GM18498 (cell line): ENCODE measurements around the gene ITPRIP.

Source experiments
- ATAC-seq: cut with Tn5 transposase; IDR thresholded peaks from one replicate; pipeline ENCODE4 v1.9.1; 2021; ENCODE audit warnings: mild to moderate bottlenecking, moderate library complexity; ENCODE audit not compliant: unreplicated experiment

Gene ITPRIP

GRCh38 chr10:104288355-104288754 lies 49.9 kb downstream of the ITPRIP start:
- no peak for ATAC-seq

DNA sequence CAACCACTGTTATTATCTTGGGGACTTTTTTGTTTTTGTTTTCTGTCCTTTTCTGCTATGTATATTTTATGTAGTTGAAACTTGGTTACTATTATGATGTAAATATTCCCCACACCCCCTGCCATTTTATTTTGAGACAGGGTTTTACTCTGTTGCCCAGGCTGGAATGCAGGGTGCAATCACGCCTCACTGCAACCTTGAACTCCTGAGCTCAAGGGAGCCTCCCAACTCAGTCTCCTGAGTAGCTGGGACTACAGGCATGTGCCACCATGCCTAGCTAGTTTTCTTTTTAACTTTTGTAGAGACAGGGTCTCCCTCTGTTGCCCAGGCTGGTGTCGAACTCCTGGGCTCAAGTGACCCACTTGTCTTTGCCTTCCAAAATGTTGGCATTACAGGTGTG lies 51.3 kb downstream of the ITPRIP start:
- no peak for ATAC-seq

DNA sequence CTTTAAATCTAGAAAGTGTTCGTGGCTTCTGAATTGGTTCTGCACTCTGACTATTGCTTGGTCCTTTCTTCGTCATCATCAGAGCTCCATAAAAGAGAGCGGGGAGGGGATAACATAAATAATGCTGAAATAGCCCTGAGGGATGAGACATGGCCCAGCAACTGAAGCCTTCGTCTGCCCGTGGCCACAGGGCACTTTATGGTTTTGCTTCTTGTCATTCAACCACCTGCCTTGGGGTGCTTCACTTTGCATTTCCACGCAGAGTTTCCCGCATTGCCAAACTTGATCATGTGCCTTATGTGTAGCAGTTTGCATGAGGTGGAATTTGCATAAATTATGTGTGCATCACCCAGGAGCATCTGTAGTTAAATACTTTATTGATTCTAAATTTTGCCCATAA lies 53.4 kb downstream of the ITPRIP start:
- no peak for ATAC-seq

DNA sequence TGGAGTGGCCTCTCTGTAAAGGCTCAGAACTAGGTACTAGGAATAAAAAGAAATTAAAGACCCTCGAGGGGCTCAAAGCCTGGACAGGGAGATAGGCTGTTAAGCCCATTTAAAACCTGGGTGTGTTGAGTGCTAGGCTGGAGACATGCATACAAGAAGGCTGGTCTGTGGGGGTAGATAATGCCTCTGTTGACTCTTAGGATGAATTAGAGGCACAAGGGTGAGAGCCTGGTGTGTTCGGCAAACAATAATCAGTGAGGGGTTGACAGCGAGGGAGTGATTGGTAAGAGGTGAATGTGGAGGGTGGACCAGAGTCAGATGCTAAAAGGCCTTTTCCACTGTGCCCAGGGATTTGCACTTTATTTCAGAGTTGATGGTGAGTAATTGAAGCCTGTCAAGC lies 56.6 kb downstream of the ITPRIP start:
- no peak for ATAC-seq

DNA sequence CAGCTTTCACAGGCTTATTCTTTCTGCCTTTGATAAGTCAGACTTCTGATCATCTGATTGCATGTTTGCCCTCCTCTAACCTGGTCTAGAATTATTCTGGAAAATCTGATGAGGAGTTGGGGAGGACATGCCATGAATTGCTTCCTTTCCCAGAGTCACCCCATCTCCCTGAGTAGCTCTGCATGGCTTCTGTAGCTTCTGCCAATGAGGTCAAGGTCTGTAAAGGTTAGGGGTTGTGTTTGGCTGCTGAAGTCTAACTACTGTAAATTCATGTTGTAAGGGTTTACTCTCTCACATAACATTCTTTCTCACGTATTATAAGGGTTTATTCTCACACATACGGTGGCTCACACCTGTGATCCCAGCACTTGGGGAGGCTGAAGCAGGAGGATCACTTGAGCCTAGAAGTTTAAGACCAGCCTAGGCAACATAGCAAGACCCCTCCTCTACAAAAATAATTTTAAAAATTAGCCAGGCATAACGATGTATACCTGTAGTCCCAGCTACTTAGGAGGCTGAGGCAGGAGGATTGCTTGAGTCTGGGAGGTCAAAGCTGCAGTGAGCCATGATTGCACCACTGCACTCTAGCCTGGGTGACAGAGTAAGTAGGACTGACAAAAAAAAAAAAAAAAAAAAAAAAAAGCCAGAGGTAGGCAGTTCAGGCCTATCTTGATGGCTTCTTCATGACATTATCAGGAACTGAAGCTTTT lies 58.6 kb downstream of the ITPRIP start:
- ATAC-seq: no peak

DNA sequence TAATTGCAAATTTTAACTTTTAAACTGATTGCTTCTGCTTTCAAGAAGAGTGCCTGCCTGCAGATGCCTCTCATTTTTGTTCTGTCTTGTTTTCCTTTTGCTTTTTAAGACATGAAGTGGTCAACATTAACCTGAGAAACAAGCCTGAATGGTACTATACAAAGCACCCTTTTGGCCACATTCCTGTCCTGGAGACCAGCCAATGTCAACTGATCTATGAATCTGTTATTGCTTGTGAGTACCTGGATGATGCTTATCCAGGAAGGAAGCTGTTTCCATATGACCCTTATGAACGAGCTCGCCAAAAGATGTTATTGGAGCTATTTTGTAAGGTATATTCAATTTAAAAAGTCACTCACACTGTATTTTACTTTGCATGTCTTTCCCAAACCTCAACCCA lies 60.5 kb downstream of the ITPRIP start:
- ATAC-seq: no peak

GRCh38 chr10:104276192-104276591 lies 62.1 kb downstream of the ITPRIP start:
- ATAC-seq: no peak

- peak; percentile 78 for ATAC-seq
These were observed 63.2 kb downstream of the ITPRIP start for GRCh38 chr10:104274762-104275721.

DNA sequence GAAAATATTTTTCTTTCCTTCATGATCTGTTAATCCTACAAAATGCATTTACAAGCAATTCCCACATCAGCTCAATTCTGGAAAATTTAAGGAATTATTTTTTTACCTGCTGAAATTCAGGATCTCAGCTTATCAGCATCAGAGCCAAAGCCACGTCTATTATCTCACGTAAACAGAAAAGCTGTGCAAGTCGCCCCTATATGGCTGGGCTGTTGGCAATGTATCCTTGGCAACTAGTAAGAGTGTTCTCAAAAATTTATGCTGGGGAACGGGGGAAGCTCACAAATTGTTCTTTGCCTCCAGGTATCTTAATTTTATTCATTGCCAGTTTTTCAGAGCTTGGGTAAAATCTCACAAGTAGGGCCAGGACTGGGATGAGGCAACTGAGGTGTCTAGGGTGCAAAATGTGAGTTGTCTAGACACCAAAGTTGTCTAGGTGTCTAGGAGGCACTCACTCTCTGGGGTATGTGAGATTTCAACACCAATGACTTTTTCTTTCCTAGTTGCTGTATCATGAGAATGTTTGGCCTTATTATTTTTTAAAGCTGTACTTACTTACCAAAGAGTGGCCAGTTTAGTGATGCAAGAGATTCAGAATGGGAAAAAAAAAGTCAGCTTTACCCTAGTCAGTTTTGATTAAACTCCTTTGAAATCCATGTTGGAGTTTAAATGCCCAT lies 64.2 kb downstream of the ITPRIP start:
- ATAC-seq: no peak

- ATAC-seq: no peak
These were observed 65.0 kb downstream of the ITPRIP start for GRCh38 chr10:104273286-104273685.

GRCh38 chr10:104268713-104269645 lies 69.3 kb downstream of the ITPRIP start, which contains the start of gene GSTO2:
Gene GSTO2 (plus strand): TSS chr10:104269184. CDS start chr10:104274916, 5,732 bp downstream.
- peak; percentile 99 for ATAC-seq

- no peak for ATAC-seq
These were observed 69.9 kb downstream of the ITPRIP start for GRCh38 chr10:104268405-104268712.

DNA sequence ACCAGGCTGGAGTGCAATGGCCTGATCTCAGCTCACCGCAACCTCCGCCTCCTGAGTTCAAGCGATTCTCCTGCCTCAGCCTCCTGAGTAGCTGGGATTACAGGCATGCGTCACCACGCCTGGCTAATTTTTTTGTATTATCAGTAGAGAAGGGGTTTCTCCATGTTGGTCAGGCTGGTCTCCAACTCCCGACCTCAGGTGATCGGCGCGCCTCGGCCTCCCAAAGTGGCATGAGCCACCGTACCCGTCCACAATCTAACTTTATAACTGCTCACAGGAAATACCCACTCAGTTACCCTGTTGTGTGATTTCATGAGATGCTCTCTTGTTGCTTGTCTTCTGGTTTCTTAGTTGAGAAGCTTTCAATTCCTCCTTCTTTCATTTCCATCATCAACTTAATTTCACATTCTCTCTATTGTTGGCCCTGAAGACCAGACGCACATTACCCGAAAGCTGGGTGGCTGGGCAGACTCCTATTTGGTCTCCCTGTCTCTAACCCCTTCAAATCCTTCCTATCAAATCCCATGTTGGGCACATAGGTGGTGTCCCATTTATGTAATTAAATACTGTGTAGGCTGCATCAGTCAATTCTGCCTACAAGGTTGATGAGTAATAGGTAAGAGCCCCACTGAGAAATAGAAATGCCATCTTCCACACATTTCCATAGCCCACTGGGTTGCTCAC lies 70.4 kb downstream of the ITPRIP start:
- no peak for ATAC-seq

GRCh38 chr10:104264783-104265182 lies 73.5 kb downstream of the ITPRIP start:
- no peak for ATAC-seq

GRCh38 chr10:104262055-104262454 lies 76.2 kb downstream of the ITPRIP start:
- no peak for ATAC-seq

DNA sequence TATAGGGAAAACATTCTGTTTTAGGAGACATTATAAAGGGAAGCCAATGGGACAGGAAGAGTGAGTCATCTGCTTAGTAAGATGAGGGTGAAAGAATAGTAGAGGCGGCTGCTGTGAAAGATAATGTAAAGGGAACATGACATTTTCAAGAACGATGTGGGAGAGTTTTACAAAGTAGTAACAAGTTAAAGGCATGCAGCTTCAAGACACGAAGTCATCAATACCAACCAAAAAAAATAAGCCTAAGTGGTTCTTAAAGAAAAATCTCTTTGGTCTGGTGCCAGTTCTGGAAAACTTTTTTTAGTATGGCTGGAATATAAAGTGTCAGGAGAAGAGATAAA lies 77.5 kb downstream of the ITPRIP start:
- no peak for ATAC-seq

- ATAC-seq: no peak
These were observed 78.1 kb downstream of the ITPRIP start for GRCh38 chr10:104259999-104260774.
